Activated T-cell treated with anti-CD3 and anti-CD28 coated beads, Interleukin-2, amount 50 U/mL, for 24 hours (primary cell): ENCODE results near the gene CUL2.

Source experiments
- DNase-seq: peaks from one replicate; pipeline ENCODE4 v3.0.0-alpha.2; 2020
- H3K27ac Mint-ChIP-seq: 2 replicates; pipeline ENCODE4 v1.8.0; 2020; ENCODE audit warnings: mild to moderate bottlenecking, mixed read lengths
- H3K27me3 Mint-ChIP-seq: 2 replicates; pipeline ENCODE4 v1.8.0; 2020; ENCODE audit warnings: mixed read lengths
- H3K36me3 Mint-ChIP-seq: 2 replicates; pipeline ENCODE4 v1.8.0; 2020; ENCODE audit warnings: low read depth, mixed read lengths
- H3K4me1 Mint-ChIP-seq: 2 replicates; pipeline ENCODE4 v1.8.0; 2020; ENCODE audit warnings: low read depth, mixed read lengths
- H3K4me3 Mint-ChIP-seq: 2 replicates; pipeline ENCODE4 v1.8.0; 2020; ENCODE audit warnings: mild to moderate bottlenecking, moderate library complexity, mixed read lengths
- H3K9me3 Mint-ChIP-seq: 2 replicates; pipeline ENCODE4 v1.8.0; 2020; ENCODE audit warnings: mixed read lengths

CUL2 gene

GRCh38 chr10:34969171-34969570 lies 121.0 kb downstream of the CUL2 start:
- H3K4me1 Mint-ChIP-seq, result no peaks in the 10 kb centered on the region
- no peak overlapping the region for H3K27ac Mint-ChIP-seq
- no peaks in the 10 kb centered on the region for H3K36me3 Mint-ChIP-seq
- H3K9me3 Mint-ChIP-seq, result no peaks in the 10 kb centered on the region
- DNase-seq, result no peak
- H3K4me3 Mint-ChIP-seq, result no peak overlapping the region
- H3K27me3 Mint-ChIP-seq, result no peaks in the 10 kb centered on the region

- DNase-seq, result no peak
- Mint-ChIP-seq H3K27me3 (no peaks in the 10 kb centered on the region), H3K36me3 (no peaks in the 10 kb centered on the region), H3K27ac (no peak overlapping the region), H3K4me3 (no peak overlapping the region), H3K9me3 (no peaks in the 10 kb centered on the region), H3K4me1 (no peaks in the 10 kb centered on the region)
These were observed 122.7 kb downstream of the CUL2 start for GRCh38 chr10:34967335-34967880.

GRCh38 chr10:34966451-34966850 lies 123.7 kb downstream of the CUL2 start:
- DNase-seq, result no peak

GRCh38 chr10:34966040-34966439 lies 124.1 kb downstream of the CUL2 start:
- Mint-ChIP-seq H3K4me3 (no peak overlapping the region), H3K27ac (no peak overlapping the region), H3K27me3 (no peaks in the 10 kb centered on the region), H3K4me1 (no peaks in the 10 kb centered on the region), H3K36me3 (no peaks in the 10 kb centered on the region), H3K9me3 (no peaks in the 10 kb centered on the region)
- no peak for DNase-seq

More at GRCh38 chr10:34966451-34966850, 123.7 kb downstream of the CUL2 start:
- no peaks in the 10 kb centered on the region for H3K9me3 Mint-ChIP-seq
- no peaks in the 10 kb centered on the region for H3K36me3 Mint-ChIP-seq
- H3K27ac Mint-ChIP-seq, result no peak overlapping the region
- H3K4me1 Mint-ChIP-seq, result no peaks in the 10 kb centered on the region
- no peak overlapping the region for H3K4me3 Mint-ChIP-seq
- H3K27me3 Mint-ChIP-seq, result no peaks in the 10 kb centered on the region

- Mint-ChIP-seq H3K27ac (no peak overlapping the region), H3K9me3 (no peaks in the 10 kb centered on the region), H3K4me3 (no peak overlapping the region), H3K27me3 (no peaks in the 10 kb centered on the region), H3K4me1 (no peaks in the 10 kb centered on the region), H3K36me3 (no peaks in the 10 kb centered on the region)
- DNase-seq, result no peak
These were observed 125.9 kb downstream of the CUL2 start for GRCh38 chr10:34964166-34964800.

- Mint-ChIP-seq H3K4me3 (no peak overlapping the region), H3K4me1 (no peaks in the 10 kb centered on the region), H3K9me3 (no peaks in the 10 kb centered on the region), H3K27ac (no peak overlapping the region), H3K27me3 (no peaks in the 10 kb centered on the region), H3K36me3 (no peaks in the 10 kb centered on the region)
- no peak for DNase-seq
These were observed 127.3 kb downstream of the CUL2 start for GRCh38 chr10:34962866-34963265.

GRCh38 chr10:34960983-34961382 lies 129.2 kb downstream of the CUL2 start:
- no peaks in the 10 kb centered on the region for H3K9me3 Mint-ChIP-seq
- no peak overlapping the region for H3K4me3 Mint-ChIP-seq
- no peaks in the 10 kb centered on the region for H3K36me3 Mint-ChIP-seq
- no peak for DNase-seq
- no peaks in the 10 kb centered on the region for H3K4me1 Mint-ChIP-seq
- H3K27ac Mint-ChIP-seq, result no peak overlapping the region
- H3K27me3 Mint-ChIP-seq, result no peaks in the 10 kb centered on the region

GRCh38 chr10:34959786-34960185 lies 130.4 kb downstream of the CUL2 start:
- Mint-ChIP-seq H3K4me3 (no peak overlapping the region), H3K9me3 (no peaks in the 10 kb centered on the region), H3K27me3 (no peaks in the 10 kb centered on the region), H3K4me1 (no peaks in the 10 kb centered on the region), H3K36me3 (no peaks in the 10 kb centered on the region), H3K27ac (no peak overlapping the region)
- no peak for DNase-seq

GRCh38 chr10:34959321-34959720 lies 130.8 kb downstream of the CUL2 start:
- no peaks in the 10 kb centered on the region for H3K36me3 Mint-ChIP-seq
- H3K4me3 Mint-ChIP-seq, result no peak overlapping the region
- DNase-seq, result no peak
- no peaks in the 10 kb centered on the region for H3K27me3 Mint-ChIP-seq
- H3K27ac Mint-ChIP-seq, result no peak overlapping the region
- no peaks in the 10 kb centered on the region for H3K4me1 Mint-ChIP-seq
- H3K9me3 Mint-ChIP-seq, result no peaks in the 10 kb centered on the region
